H9 (cell line): ENCODE measurements around the gene UCMA. TPM values are rescaled to one million over a fixed set of nuclear protein-coding genes. Genes with fewer than 3 reads are reported as not detected.

Source experiments
- DNase-seq: peaks from one replicate; pipeline ENCODE4 v3.0.0-alpha.2; 2017
- H2AFZ ChIP-seq: one replicate; pipeline ENCODE4 v1.6.1; 2013; ENCODE audit warnings: mild to moderate bottlenecking, low read length, control low read depth, moderate library complexity
- H2AK5ac ChIP-seq: 2 replicates; pipeline ENCODE4 v1.6.1; 2013; ENCODE audit warnings: low read length, control low read depth, mixed read lengths; ENCODE audit not compliant: insufficient read length
- H2BK120ac ChIP-seq: one replicate; pipeline ENCODE4 v1.6.1; 2013; ENCODE audit warnings: low read depth, mild to moderate bottlenecking, low read length, control low read depth, inconsistent platforms; ENCODE audit not compliant: poor library complexity, severe bottlenecking
- H2BK12ac ChIP-seq: 2 replicates; pipeline ENCODE4 v1.6.1; 2013; ENCODE audit warnings: low read length, control low read depth, mixed read lengths, low read depth; ENCODE audit not compliant: insufficient read length
- H2BK15ac ChIP-seq: 2 replicates; pipeline ENCODE4 v1.6.1; 2013; ENCODE audit warnings: low read depth, low read length, control low read depth
- H2BK20ac ChIP-seq: one replicate; pipeline ENCODE4 v1.6.1; 2013; ENCODE audit warnings: low read depth, mild to moderate bottlenecking, low read length, control low read depth, inconsistent platforms; ENCODE audit not compliant: poor library complexity, severe bottlenecking
- H2BK5ac ChIP-seq: 2 replicates; pipeline ENCODE4 v1.6.1; 2013; ENCODE audit warnings: low read length, control low read depth, mixed read lengths; ENCODE audit not compliant: insufficient read length
- H3K14ac ChIP-seq: 2 replicates; pipeline ENCODE4 v1.6.1; 2013; ENCODE audit warnings: low read length, control low read depth; ENCODE audit not compliant: insufficient read depth
- H3K18ac ChIP-seq: 2 replicates; pipeline ENCODE4 v1.6.1; 2013; ENCODE audit warnings: low read depth, mild to moderate bottlenecking, mixed read lengths, low read length, control low read depth; ENCODE audit not compliant: insufficient read length
- H3K23ac ChIP-seq: 2 replicates; pipeline ENCODE4 v1.6.1; 2013; ENCODE audit warnings: low read length, control low read depth, mixed read lengths, low read depth; ENCODE audit not compliant: insufficient read length
- H3K23me2 ChIP-seq: 2 replicates; pipeline ENCODE4 v1.6.1; 2013; ENCODE audit warnings: low read depth, mild to moderate bottlenecking, mixed read lengths, low read length, control low read depth; ENCODE audit not compliant: insufficient read length, poor library complexity, severe bottlenecking
- H3K27ac ChIP-seq: 2 replicates; pipeline ENCODE4 v1.5.1; 2013; ENCODE audit warnings: low read length, control low read depth, mixed read lengths, low read depth; ENCODE audit not compliant: insufficient read length
- H3K27me3 ChIP-seq: 2 replicates; pipeline ENCODE4 v1.6.1; 2013; ENCODE audit warnings: low read length, control low read depth, inconsistent platforms; ENCODE audit not compliant: insufficient read depth
- H3K4ac ChIP-seq: 2 replicates; pipeline ENCODE4 v1.6.1; 2013; ENCODE audit warnings: low read depth, mild to moderate bottlenecking, control low read depth, inconsistent platforms, low read length, moderate library complexity
- H3K4me1 ChIP-seq: 2 replicates; pipeline ENCODE4 v1.6.1; 2013; ENCODE audit warnings: low read length, control low read depth, inconsistent platforms; ENCODE audit not compliant: insufficient read depth
- H3K4me2 ChIP-seq: 2 replicates; pipeline ENCODE4 v1.6.1; 2013; ENCODE audit warnings: low read length, control low read depth, mixed read lengths; ENCODE audit not compliant: insufficient read length, insufficient read depth
- H3K56ac ChIP-seq: 2 replicates; pipeline ENCODE4 v1.6.1; 2013; ENCODE audit warnings: low read depth, mild to moderate bottlenecking, mixed read lengths, low read length, control low read depth; ENCODE audit not compliant: insufficient read length
- H3K79me1 ChIP-seq: 2 replicates; pipeline ENCODE4 v1.6.1; 2013; ENCODE audit warnings: low read depth, mild to moderate bottlenecking, moderate library complexity, low read length, control low read depth, inconsistent platforms; ENCODE audit not compliant: insufficient read depth, poor library complexity, severe bottlenecking
- H3K79me2 ChIP-seq: 2 replicates; pipeline ENCODE4 v1.6.1; 2013; ENCODE audit warnings: low read length, control low read depth, inconsistent platforms; ENCODE audit not compliant: insufficient read depth
- H3K9ac ChIP-seq: 2 replicates; pipeline ENCODE4 v1.6.1; 2013; ENCODE audit warnings: low read length, control low read depth, mixed read lengths; ENCODE audit not compliant: insufficient read length; ENCODE audit errors: extremely low read depth
- H3K9me3 ChIP-seq: one replicate; pipeline ENCODE4 v1.6.1; 2013; ENCODE audit warnings: low read depth, low read length, inconsistent platforms; ENCODE audit not compliant: control insufficient read depth
- H3T11ph ChIP-seq: one replicate; pipeline ENCODE4 v1.6.1; 2013; ENCODE audit warnings: mild to moderate bottlenecking, low read length, control low read depth, inconsistent platforms
- H4K20me1 ChIP-seq: one replicate; pipeline ENCODE4 v1.6.1; 2013; ENCODE audit not compliant: control insufficient read depth, insufficient read length, insufficient read depth
- H4K5ac ChIP-seq: 2 replicates; pipeline ENCODE4 v1.6.1; 2013; ENCODE audit warnings: low read depth, mild to moderate bottlenecking, mixed read lengths, low read length, control low read depth; ENCODE audit not compliant: insufficient read length
- H4K8ac ChIP-seq: replicated peaks from 2 replicates; pipeline ENCODE4 v1.6.1; 2013; ENCODE audit warnings: low read length, control low read depth, mixed read lengths, low read depth; ENCODE audit not compliant: insufficient read length
- H4K91ac ChIP-seq: 2 replicates; pipeline ENCODE4 v1.6.1; 2013; ENCODE audit warnings: low read depth, mild to moderate bottlenecking, moderate library complexity, mixed read lengths, low read length, control low read depth; ENCODE audit not compliant: insufficient read length
- H3K27ac Mint-ChIP-seq, 3 experiments: 2 replicates in 2 of 3; 3 replicates in 1 of 3; pipeline ENCODE4 v1.8.0; 2020 to 2021; ENCODE audit warnings: mixed read lengths in 3 of 3, mild to moderate bottlenecking in 1 of 3, moderate library complexity in 1 of 3
- H3K27me3 Mint-ChIP-seq: 2 replicates; pipeline ENCODE4 v1.8.0; 2021; ENCODE audit warnings: low read depth, mild to moderate bottlenecking, moderate library complexity, mixed read lengths
- H3K36me3 Mint-ChIP-seq, 3 experiments: 2 replicates in 2 of 3; 3 replicates in 1 of 3; pipeline ENCODE4 v1.8.0; 2020 to 2021; ENCODE audit warnings: low read depth in 3 of 3, mixed read lengths in 3 of 3; ENCODE audit not compliant: insufficient read depth in 1 of 3
- H3K4me1 Mint-ChIP-seq, 2 experiments: 2 replicates each; pipeline ENCODE4 v1.8.0; 2020; ENCODE audit warnings: mixed read lengths in 2 of 2
- H3K4me3 Mint-ChIP-seq, 2 experiments: 2 replicates in 1 of 2; 3 replicates in 1 of 2; pipeline ENCODE4 v1.8.0; 2020 to 2021; ENCODE audit warnings: mild to moderate bottlenecking in 2 of 2, mixed read lengths in 2 of 2, moderate library complexity in 1 of 2
- H3K9me3 Mint-ChIP-seq, 2 experiments: 2 replicates in 1 of 2; 3 replicates in 1 of 2; pipeline ENCODE4 v1.8.0; 2020; ENCODE audit warnings: mild to moderate bottlenecking in 2 of 2, mixed read lengths in 2 of 2, moderate library complexity in 1 of 2
- CTCF ChIP-seq: fragments of 200-600 bp; sonication (generic); conservative IDR thresholded peaks from 3 replicates; pipeline ENCODE4 v1.8.0; 2021; ENCODE audit warnings: antibody characterized with exemption, mild to moderate bottlenecking
- WGBS: extraction: QIAGEN DNeasy Blood & Tissue Kit; methylation state at CpG from one replicate; pipeline ENCODE4 v1.1.7; 2013; ENCODE audit warnings: missing lambda C conversion rate, low lambda C conversion rate, mixed read lengths; ENCODE audit not compliant: insufficient read length; ENCODE audit errors: extremely low coverage; 5-methylcytosine and 5-hydroxymethylcytosine counted together
- total RNA-seq: library from RNA; stranded (reverse); gene quantifications from 2 replicates; pipeline ENCODE4 v1.2.1, GENCODE V29; 2021

Gene UCMA
- total RNA-seq, 1 experiment from 2014 or later: not detected

DNA sequence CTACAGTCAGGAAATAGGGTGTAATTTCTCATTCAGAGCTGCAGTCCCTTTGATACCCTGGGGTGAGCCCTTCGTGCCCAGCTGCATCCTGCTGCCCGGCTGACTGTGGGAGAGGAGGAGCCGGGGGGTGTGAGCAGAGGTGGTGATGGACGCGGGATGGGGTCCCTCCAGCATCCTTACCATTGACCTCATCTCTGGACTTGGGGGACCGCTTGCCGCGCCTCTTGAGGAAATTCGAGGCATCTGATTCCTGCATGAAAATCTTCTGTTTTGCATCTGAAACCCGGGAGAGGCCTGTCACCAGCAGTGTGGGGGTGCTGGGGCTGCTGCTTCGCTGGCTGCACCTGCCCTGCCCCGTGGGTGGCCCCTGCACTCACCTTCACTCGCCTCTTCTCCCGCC lies 816 bp downstream of the UCMA start:
- Histone ChIP-seq H3K27me3 (no peaks in the 10 kb centered on the region), H2AFZ (no peak overlapping the region), H3K79me1 (no peaks in the 10 kb centered on the region), H3K9ac (no peak overlapping the region), H3T11ph (no peak overlapping the region), H3K56ac (no peak overlapping the region), H3K4me1 (peaks cover 10% of the 10 kb centered on the region; the same call in 1 of the 2 replicates), H4K91ac (no peak overlapping the region), H3K27ac (no peak overlapping the region), H3K4ac (no peak overlapping the region), H4K5ac (no peak overlapping the region), H3K23ac (no peak overlapping the region), H4K8ac (no peak overlapping the region), H2BK12ac (no peak overlapping the region), H2BK15ac (no peak overlapping the region), H4K20me1 (peaks cover 3% of the 10 kb centered on the region), H2BK120ac (no peak overlapping the region), H3K4me2 (no peak overlapping the region), H3K14ac (no peak overlapping the region), H3K18ac (no peak overlapping the region), H2AK5ac (no peak overlapping the region), H2BK5ac (no peak overlapping the region), H2BK20ac (no peak overlapping the region), H3K79me2 (no peaks in the 10 kb centered on the region), H3K9me3 (no peaks in the 10 kb centered on the region), H3K23me2 (no peaks in the 10 kb centered on the region)
- no peak overlapping the region; a peak in 1 of 5 replicates for H3K4me3 Mint-ChIP-seq
- no peak for TF ChIP-seq CTCF
- no CpG with 5 or more reads among the region's 14 CpGs for WGBS
- peaks cover 25 to 35% of the 10 kb centered on the region in 2 experiments for H3K4me1 Mint-ChIP-seq
- DNase-seq: no peak
- H3K9me3 Mint-ChIP-seq: no peaks in the 10 kb centered on the region
- H3K27me3 Mint-ChIP-seq: no peaks in the 10 kb centered on the region; the same call in 1 of the 2 replicates
- no peak overlapping the region for H3K27ac Mint-ChIP-seq
- no peaks in the 10 kb centered on the region for H3K36me3 Mint-ChIP-seq
